Omental fat pad (tissue), 4 donors: ENCODE measurements around the gene PFDN5. TPM values are rescaled to one million over a fixed set of nuclear protein-coding genes. Genes with fewer than 3 reads are reported as not detected.

ENCODE experiments used
- ATAC-seq: fragments of 150-250 bp; one replicate; pipeline ENCODE4 v1.9.1; 2016; ENCODE audit warnings: mild to moderate bottlenecking, moderate library complexity; ENCODE audit not compliant: low FRiP score
- DNase-seq: peaks from one replicate; pipeline ENCODE4 v3.0.0-alpha.2; 2019; ENCODE audit warnings: low spot score
- total RNA-seq, 4 donors: library from RNA; depleted of rRNA; stranded (reverse); fragments of >200 nt; gene quantifications; one replicate each; pipeline ENCODE4 v1.1.0, GENCODE V29; 2016
- TF ChIP-seq, protein P1 (sequence below), 3 donors: fragments of 450-650 bp; IDR thresholded peaks; one replicate each; pipeline ENCODE4 v1.5.1; 2016 to 2017; ENCODE audit warnings: antibody characterized with exemption in 3 of 3, mild to moderate bottlenecking in 3 of 3, moderate library complexity in 2 of 3

Gene PFDN5
- total RNA-seq, 4 donors from 2014 or later: 527 to 674 (median 592) TPM

GRCh38 chr12:53344487-53344823 lies 49.1 kb downstream of the PFDN5 start:
- TF ChIP-seq, protein P1, sequence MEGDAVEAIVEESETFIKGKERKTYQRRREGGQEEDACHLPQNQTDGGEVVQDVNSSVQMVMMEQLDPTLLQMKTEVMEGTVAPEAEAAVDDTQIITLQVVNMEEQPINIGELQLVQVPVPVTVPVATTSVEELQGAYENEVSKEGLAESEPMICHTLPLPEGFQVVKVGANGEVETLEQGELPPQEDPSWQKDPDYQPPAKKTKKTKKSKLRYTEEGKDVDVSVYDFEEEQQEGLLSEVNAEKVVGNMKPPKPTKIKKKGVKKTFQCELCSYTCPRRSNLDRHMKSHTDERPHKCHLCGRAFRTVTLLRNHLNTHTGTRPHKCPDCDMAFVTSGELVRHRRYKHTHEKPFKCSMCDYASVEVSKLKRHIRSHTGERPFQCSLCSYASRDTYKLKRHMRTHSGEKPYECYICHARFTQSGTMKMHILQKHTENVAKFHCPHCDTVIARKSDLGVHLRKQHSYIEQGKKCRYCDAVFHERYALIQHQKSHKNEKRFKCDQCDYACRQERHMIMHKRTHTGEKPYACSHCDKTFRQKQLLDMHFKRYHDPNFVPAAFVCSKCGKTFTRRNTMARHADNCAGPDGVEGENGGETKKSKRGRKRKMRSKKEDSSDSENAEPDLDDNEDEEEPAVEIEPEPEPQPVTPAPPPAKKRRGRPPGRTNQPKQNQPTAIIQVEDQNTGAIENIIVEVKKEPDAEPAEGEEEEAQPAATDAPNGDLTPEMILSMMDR (IDR thresholded peaks at IDR 0.05): no peak
- no peak for DNase-seq
- ATAC-seq: no peak

DNA sequence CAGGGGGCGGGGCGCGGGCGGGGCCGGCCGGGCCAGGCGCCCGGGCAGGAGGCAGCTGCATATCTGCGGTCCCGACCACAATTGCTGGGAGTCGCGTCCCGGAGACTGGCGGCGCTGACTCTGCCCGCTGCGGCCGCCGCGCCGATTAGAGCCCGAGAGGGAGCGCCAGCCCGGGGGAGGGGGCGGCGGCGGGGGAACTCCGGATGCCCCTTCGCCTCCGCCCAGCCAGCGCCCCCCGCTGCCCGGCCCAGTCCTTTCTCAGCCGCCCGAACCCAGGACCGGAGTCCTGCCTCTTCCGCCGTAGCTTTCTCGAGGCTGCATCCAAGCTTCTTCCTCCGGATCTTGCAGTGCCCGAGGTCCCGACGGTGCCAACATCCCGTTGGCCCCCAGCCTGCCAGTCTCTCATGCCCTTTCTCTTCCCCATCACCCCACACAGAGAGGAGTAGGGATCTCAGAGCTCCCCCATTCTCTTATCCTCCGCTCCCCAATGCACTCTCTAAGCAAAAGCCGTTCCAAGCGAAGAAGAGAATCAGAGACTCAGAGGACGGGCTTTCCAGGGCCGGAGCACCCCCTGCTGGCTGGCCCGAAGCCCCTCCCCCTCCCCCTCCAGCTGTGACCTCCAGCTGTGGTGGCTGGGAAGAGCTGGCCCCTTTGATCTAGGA lies 49.6 kb downstream of the PFDN5 start:
- TF ChIP-seq, protein P1 (IDR thresholded peaks at IDR 0.05): no peak
- ATAC-seq: peak; percentile 85

DNA sequence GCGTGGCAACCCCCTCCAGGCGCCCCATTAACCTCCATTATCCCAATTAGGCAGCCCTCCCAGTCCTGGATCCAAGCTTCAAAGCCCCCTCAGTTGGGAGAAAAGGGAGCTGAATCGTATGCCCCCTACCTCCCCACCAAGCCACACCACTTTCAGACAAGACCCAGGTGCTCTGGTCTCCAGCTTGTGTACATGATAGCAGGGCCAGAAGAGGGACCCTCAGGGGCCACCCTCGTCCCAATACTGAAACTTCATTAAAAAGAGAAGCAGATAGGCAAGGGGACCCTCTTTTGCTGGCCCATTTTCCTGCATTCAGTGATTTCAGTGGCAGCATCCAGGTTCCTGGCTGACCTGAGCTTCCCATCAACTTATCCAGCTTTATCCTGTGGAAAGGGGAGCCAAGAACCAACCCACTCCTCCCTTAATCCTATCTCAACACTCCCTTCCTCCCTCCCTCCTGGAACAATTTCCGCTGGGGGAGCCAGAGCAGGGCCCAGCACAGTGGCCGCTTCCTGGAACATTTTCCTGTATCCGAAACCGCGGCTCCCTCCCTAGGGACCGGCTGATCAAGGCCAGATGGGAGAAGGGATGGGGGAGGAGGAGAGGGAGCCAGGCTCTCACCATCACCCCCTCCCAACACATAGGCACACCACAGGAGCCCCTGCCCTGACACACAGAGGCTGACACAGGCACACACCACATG lies 50.3 kb downstream of the PFDN5 start:
- TF ChIP-seq, protein P1 (IDR thresholded peaks at IDR 0.05): no peak
- DNase-seq: no peak
- no peak for ATAC-seq

More for the DNA sequence above, 49.6 kb downstream of the PFDN5 start:
- DNase-seq: peak; percentile 53

GRCh38 chr12:53346491-53346890 lies 51.1 kb downstream of the PFDN5 start:
- DNase-seq (no peak), ATAC-seq (no peak)
- TF ChIP-seq, protein P1 (IDR thresholded peaks at IDR 0.05): no peak

DNA sequence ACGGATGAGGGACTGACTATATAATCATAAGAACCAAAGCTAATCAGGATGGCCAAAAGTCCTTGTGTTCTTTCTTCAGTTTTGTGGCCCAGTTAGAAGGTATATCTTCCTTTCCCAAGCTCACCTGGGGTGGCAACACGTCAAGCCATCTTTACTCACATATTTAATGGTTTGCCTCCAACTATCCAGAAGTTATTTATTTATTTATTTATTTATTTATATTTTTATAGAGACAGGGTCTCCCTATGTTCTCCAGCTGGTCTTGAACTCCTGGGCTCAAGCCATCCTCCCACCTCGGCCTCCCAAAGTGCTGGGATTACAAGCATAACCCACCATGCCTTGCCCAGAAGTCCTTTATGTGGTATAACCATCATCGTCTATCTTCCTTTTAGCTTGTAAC lies 52.6 kb downstream of the PFDN5 start:
- DNase-seq (no peak), ATAC-seq (no peak)
- TF ChIP-seq, protein P1 (IDR thresholded peaks at IDR 0.05): no peak

Other genes with a start within 250 kb of the PFDN5 start
- gene TNS2, start 245.5 kb upstream of the PFDN5 start, total RNA-seq: 100 to 1,000 TPM in 3 of 4 donors, 10 to 100 TPM in 1; 97.7 to 444 (median 154) TPM
- 10 to 100 TPM; 31.5 to 42.3 (median 36.3) TPM for gene SPRYD3, start 216.2 kb upstream of the PFDN5 start, total RNA-seq
- gene IGFBP6, start 197.9 kb upstream of the PFDN5 start, total RNA-seq: 100 to 1,000 TPM; 246 to 902 (median 719) TPM
- not detected for gene SOAT2, start 192.1 kb upstream of the PFDN5 start, total RNA-seq
- 10 to 100 TPM; 11.2 to 21.8 (median 16.5) TPM for gene ZNF740, start 114.8 kb upstream of the PFDN5 start, total RNA-seq
- gene CSAD, start 114.6 kb upstream of the PFDN5 start, total RNA-seq: 100 to 1,000 TPM in 1 of 4 donors, 10 to 100 TPM in 3; 71.1 to 118 (median 81.7) TPM
- 1 to 10 TPM; 1.1 to 2.8 (median 1.9) TPM for gene ITGB7, start 88.3 kb upstream of the PFDN5 start, total RNA-seq
- 10 to 100 TPM in 3 of 4 donors, 1 to 10 TPM in 1; 4.3 to 23.5 (median 13.2) TPM for gene RARG, start 63.3 kb upstream of the PFDN5 start, total RNA-seq
- gene ESPL1, start 27.2 kb upstream of the PFDN5 start, total RNA-seq: 1 to 10 TPM in 1 of 4 donors, under 1 TPM in 3; 0.63 to 2.0 (median 0.90) TPM
- gene MYG1, start 4.2 kb downstream of the PFDN5 start, total RNA-seq: 10 to 100 TPM; 33.9 to 42.6 (median 35.7) TPM
- 10 to 100 TPM; 28.7 to 43.2 (median 38.6) TPM for gene AAAS, start 26.1 kb downstream of the PFDN5 start, total RNA-seq
- gene SP7, start 40.8 kb downstream of the PFDN5 start, total RNA-seq: not detected
- gene SP1, start 84.6 kb downstream of the PFDN5 start, total RNA-seq: 10 to 100 TPM; 53.1 to 73.8 (median 62.2) TPM
- gene AMHR2, start 128.3 kb downstream of the PFDN5 start, total RNA-seq: 1 to 10 TPM in 1 of 4 donors, not detected in 3; 1.3 TPM
- gene PRR13, start 146.2 kb downstream of the PFDN5 start, total RNA-seq: 10 to 100 TPM; 42.9 to 72.6 (median 60.4) TPM
- gene PCBP2, start 156.6 kb downstream of the PFDN5 start, total RNA-seq: 100 to 1,000 TPM; 498 to 666 (median 531) TPM
- 10 to 100 TPM in 3 of 4 donors, 1 to 10 TPM in 1; 5.5 to 35.9 (median 17.1) TPM for gene MAP3K12, start 203.9 kb downstream of the PFDN5 start, total RNA-seq
- gene TARBP2, start 205.7 kb downstream of the PFDN5 start, total RNA-seq: 10 to 100 TPM; 19.6 to 26.0 (median 22.3) TPM
- not detected for gene NPFF, start 211.9 kb downstream of the PFDN5 start, total RNA-seq